Choroid plexus epithelial cell (primary cell): ENCODE measurements around the gene NME9.

Experiments
- DNase-seq: peaks from one replicate; pipeline ENCODE4 v3.0.0-alpha.2; 2010; ENCODE audit warnings: low read depth
- H3K4me3 ChIP-seq: 2 replicates; pipeline ENCODE4 v1.5.1; 2011; ENCODE audit warnings: low read depth, mild to moderate bottlenecking, control low read depth, low read length, moderate library complexity
- CTCF ChIP-seq: conservative IDR thresholded peaks from 2 replicates; pipeline ENCODE4 v1.5.1; 2011; ENCODE audit warnings: low read depth, mild to moderate bottlenecking, control low read depth, inconsistent platforms, low read length, moderate library complexity

NME9 gene

GRCh38 chr3:138332472-138333073 lies 2.9 kb upstream of the NME9 start:
- H3K4me3 ChIP-seq: no peak overlapping the region
- DNase-seq: peak; percentile 75
- TF ChIP-seq CTCF: peak; percentile 66

- peak; percentile 53 for TF ChIP-seq CTCF
- H3K4me3 ChIP-seq: no peak overlapping the region
- DNase-seq: peak; percentile 67
Observed at GRCh38 chr3:138331143-138331894, 1.7 kb upstream of the NME9 start.

GRCh38 chr3:138329984-138330293 lies 288 bp upstream of the NME9 start:
- peak overlapping the region; percentile 66 for H3K4me3 ChIP-seq
- no peak for TF ChIP-seq CTCF
- no peak for DNase-seq

GRCh38 chr3:138328341-138328740 lies 1.3 kb downstream of the NME9 start:
- H3K4me3 ChIP-seq: no peak overlapping the region
- peak; percentile 65 for DNase-seq
- TF ChIP-seq CTCF: peak; percentile 43

- peak; percentile 9 for DNase-seq
- TF ChIP-seq CTCF: no peak
Observed at GRCh38 chr3:138327831-138328230, 1.8 kb downstream of the NME9 start.

GRCh38 chr3:138326866-138327595 lies 2.6 kb downstream of the NME9 start:
- no peak for DNase-seq
- H3K4me3 ChIP-seq: no peak overlapping the region
- TF ChIP-seq CTCF: no peak

More at GRCh38 chr3:138327831-138328230, 1.8 kb downstream of the NME9 start:
- H3K4me3 ChIP-seq: no peak overlapping the region
